HCT116 (cell line): ENCODE data around the gene CNPPD1. TPM values are rescaled to one million over a fixed set of nuclear protein-coding genes. Genes with fewer than 3 reads are reported as not detected.

Experiments
- ATAC-seq: fragments of 200-7000 bp; cut with Tn5 transposase; 2 replicates; pipeline ENCODE4 v1.9.1; 2020; ENCODE audit warnings: mild to moderate bottlenecking, moderate library complexity
- BruUV-seq: library from RNA; stranded (reverse); fragments of 400-500 nt; replicated peaks from 2 replicates; lab custom pipeline; 2021; lab: Mats Ljungman, UMichigan
- CTCF ChIA-PET: fragments of 300-600 bp; sonication (Branson Sonifier 250); formaldehyde crosslinking; loops from one replicate; lab custom pipeline; 2021; ENCODE audit warnings: antibody characterized with exemption; lab: Charles Lee
- POLR2A ChIA-PET: fragments of 300-600, 350-600 bp; sonication (Branson Sonifier 250); formaldehyde crosslinking; loops from one replicate; lab custom pipeline; 2021; ENCODE audit warnings: antibody characterized with exemption; lab: Charles Lee
- RAD21 ChIA-PET, 2 experiments: fragments of 300-600 bp; sonication (Branson Sonifier 250); formaldehyde crosslinking; loops; one replicate each; lab custom pipeline; 2023; ENCODE audit warnings: low total read pairs in 2 of 2; ENCODE audit not compliant: uncharacterized antibody in 2 of 2, unreplicated experiment in 2 of 2, low non-redundant PET in 1 of 2; lab: Charles Lee
- DNase-seq: peaks from one replicate; pipeline ENCODE4 v3.0.0-alpha.2; 2010; ENCODE audit warnings: low read depth, low spot score
- H2AFZ ChIP-seq: fragments of 200-600 bp; shearing (Covaris generic), sonication (generic); 2 replicates; pipeline ENCODE4 v1.6.1; 2017; ENCODE audit warnings: low read depth, mixed run types, mixed read lengths, antibody characterized with exemption, low read length; ENCODE audit not compliant: poor library complexity, severe bottlenecking
- H3K27ac ChIP-seq: 2 replicates; pipeline ENCODE4 v1.5.1; 2012; ENCODE audit warnings: low read depth, low read length
- H3K27me3 ChIP-seq: fragments of 200-600 bp; sonication (generic); 2 replicates; pipeline ENCODE4 v1.6.1; 2016; ENCODE audit warnings: mixed run types, low read length, mixed read lengths; ENCODE audit not compliant: insufficient read depth
- H3K36me3 ChIP-seq, 2 experiments: fragments of 200-500 bp in 1 of 2; fragments of 200-600 bp in 1 of 2; sonication (Bioruptor generic) in 1 of 2; sonication (generic) in 1 of 2; 2 replicates each; pipeline versions ENCODE4 v1.5.1 to v1.6.1; 2014 to 2016; ENCODE audit warnings: low read length in 2 of 2, inconsistent platforms in 1 of 2, mixed read lengths in 1 of 2, mixed run types in 1 of 2; ENCODE audit not compliant: insufficient read depth in 2 of 2, control insufficient read depth in 1 of 2
- H3K4me1 ChIP-seq, 2 experiments: fragments of 200-600 bp in 1 of 2; sonication (generic) in 1 of 2; 2 replicates each; pipeline versions ENCODE4 v1.5.1 to v1.6.1; 2012 to 2017; ENCODE audit warnings: low read length in 2 of 2, inconsistent platforms in 1 of 2, mild to moderate bottlenecking in 1 of 2, mixed read lengths in 1 of 2, mixed run types in 1 of 2, moderate library complexity in 1 of 2; ENCODE audit not compliant: insufficient read depth in 2 of 2, control insufficient read depth in 1 of 2
- H3K4me2 ChIP-seq: fragments of 200-600 bp; sonication (generic); 2 replicates; pipeline ENCODE4 v1.6.1; 2017; ENCODE audit warnings: mixed run types, low read length, mixed read lengths
- H3K4me3 ChIP-seq, 2 experiments: fragments of 200-600 bp in 1 of 2; sonication (generic) in 1 of 2; replicated peaks in 1 of 2; 2 replicates each; pipeline ENCODE4 v1.5.1; 2011 to 2016; ENCODE audit warnings: low read length in 2 of 2, control low read depth in 1 of 2, low read depth in 1 of 2, mild to moderate bottlenecking in 1 of 2, mixed read lengths in 1 of 2, mixed run types in 1 of 2
- H3K79me2 ChIP-seq: fragments of 200-600 bp; sonication (generic); 2 replicates; pipeline ENCODE4 v1.6.1; 2017; ENCODE audit warnings: mild to moderate bottlenecking, mixed run types, low read length, moderate library complexity, mixed read lengths; ENCODE audit not compliant: insufficient read depth
- H3K9ac ChIP-seq: fragments of 200-600 bp; sonication (generic); 2 replicates; pipeline ENCODE4 v1.6.1; 2016; ENCODE audit warnings: low read length, mixed read lengths
- H3K9me2 ChIP-seq: fragments of 200-600 bp; sonication (generic), shearing (Covaris generic); 2 replicates; pipeline ENCODE4 v1.6.1; 2017; ENCODE audit warnings: mixed run types, mild to moderate bottlenecking, moderate library complexity; ENCODE audit not compliant: insufficient read depth
- H3K9me3 ChIP-seq, 2 experiments: fragments of 200-500 bp in 1 of 2; fragments of 200-600 bp in 1 of 2; sonication (Bioruptor generic) in 1 of 2; sonication (generic) in 1 of 2; 2 replicates each; pipeline ENCODE4 v1.6.1; 2014 to 2017; ENCODE audit warnings: low read length in 2 of 2, mixed read lengths in 2 of 2, inconsistent platforms in 1 of 2, low read depth in 1 of 2, mild to moderate bottlenecking in 1 of 2, mixed run types in 1 of 2, moderate library complexity in 1 of 2; ENCODE audit not compliant: control insufficient read depth in 1 of 2, insufficient read depth in 1 of 2
- H4K20me1 ChIP-seq: fragments of 200-600 bp; sonication (generic), shearing (Covaris generic); 2 replicates; pipeline ENCODE4 v1.6.1; 2017; ENCODE audit warnings: mixed run types, mild to moderate bottlenecking, moderate library complexity; ENCODE audit not compliant: insufficient read depth
- ATF3 ChIP-seq: IDR thresholded peaks from 2 replicates; pipeline ENCODE4 v1.6.1; 2012
- EGR1 ChIP-seq: IDR thresholded peaks from 2 replicates; pipeline ENCODE4 v1.6.1; 2012; ENCODE audit warnings: low read depth
- ELF1 ChIP-seq: IDR thresholded peaks from 2 replicates; pipeline ENCODE4 v1.6.1; 2012; ENCODE audit warnings: low read depth, borderline replicate concordance
- EZH2 ChIP-seq: fragments of 200-600 bp; sonication (generic); IDR thresholded peaks from 2 replicates; pipeline ENCODE4 v1.6.1; 2017; ENCODE audit warnings: antibody characterized with exemption, mixed run types
- EZH2phosphoT487 ChIP-seq: fragments of 200-600 bp; IDR thresholded peaks from 2 replicates; pipeline ENCODE4 v1.6.1; 2018; ENCODE audit warnings: antibody characterized with exemption, borderline replicate concordance
- JUND ChIP-seq: IDR thresholded peaks from 2 replicates; pipeline ENCODE4 v1.6.1; 2012
- MAX ChIP-seq: IDR thresholded peaks from 2 replicates; pipeline ENCODE4 v1.6.1; 2012
- POLR2A ChIP-seq: IDR thresholded peaks from 2 replicates; pipeline ENCODE4 v1.7.0; 2011; ENCODE audit warnings: borderline replicate concordance; ENCODE audit not compliant: insufficient read depth, insufficient read length; ENCODE audit errors: extremely low read depth
- RAD21 ChIP-seq: IDR thresholded peaks from 2 replicates; pipeline ENCODE4 v1.6.1; 2012; ENCODE audit warnings: low read depth, mild to moderate bottlenecking
- SIN3A ChIP-seq: IDR thresholded peaks from 2 replicates; pipeline ENCODE4 v1.6.1; 2012; ENCODE audit warnings: low read depth
- YY1 ChIP-seq: IDR thresholded peaks from 2 replicates; pipeline ENCODE4 v1.6.1; 2011; ENCODE audit warnings: low read length, low read depth, moderate library complexity, mild to moderate bottlenecking; ENCODE audit not compliant: insufficient replicate concordance; ENCODE audit errors: extremely low read depth
- ZBTB33 ChIP-seq: IDR thresholded peaks from 2 replicates; pipeline ENCODE4 v1.6.1; 2011; ENCODE audit warnings: mild to moderate bottlenecking, low read length, moderate library complexity; ENCODE audit not compliant: insufficient replicate concordance; ENCODE audit errors: extremely low read depth
- ZFX ChIP-seq: fragments of 450-650 bp; IDR thresholded peaks from 2 replicates; pipeline ENCODE4 v1.6.1; 2017
- ZNF274 ChIP-seq: fragments of 200-500 bp; sonication (Bioruptor generic); IDR thresholded peaks from 2 replicates; pipeline ENCODE4 v1.6.1; 2014; ENCODE audit warnings: mild to moderate bottlenecking, low read depth, low read length, inconsistent platforms
- intact Hi-C: fragments of 100-400 bp; cut with micrococcal nuclease; formaldehyde crosslinking; loops from 2 replicates; pipeline ENCODE4 v1.10.0; 2022
- total RNA-seq: library from RNA; stranded (reverse); gene quantifications from one replicate; pipeline ENCODE4 v1.2.1, GENCODE V29; 2021; ENCODE audit not compliant: unreplicated experiment

Gene CNPPD1
- total RNA-seq, 1 experiment from 2014 or later, result 41.9 TPM

- intact Hi-C loops, result loop anchor here (2.0 kb wide), 2 partner anchors 40 to 50 kb away; partner anchors contain the start of genes NHEJ1 and SLC23A3
- no peak overlapping the region for H2AFZ ChIP-seq
Measured at GRCh38 chr2:219210886-219211362, 34.2 kb upstream of the CNPPD1 start.

More at GRCh38 chr2:219210886-219211362, 34.2 kb upstream of the CNPPD1 start:
- Histone ChIP-seq H3K9me2 (no peaks in the 10 kb centered on the region), H3K4me1 (peaks cover 9 to 15% of the 10 kb centered on the region in 2 experiments), H3K4me2 (no peak overlapping the region), H3K27me3 (no peaks in the 10 kb centered on the region), H3K9ac (no peak overlapping the region), H3K27ac (no peak overlapping the region), H3K4me3 (no peak overlapping the region), H4K20me1 (no peaks in the 10 kb centered on the region), H3K9me3 (no peaks in the 10 kb centered on the region), H3K79me2 (no peaks in the 10 kb centered on the region), H3K36me3 (peaks cover 10 to 23% of the 10 kb centered on the region in 2 experiments; a peak in 3 of 4 replicates)
- BruUV-seq, result no TSS peak
- ATAC-seq, result no peak
- CTCF ChIA-PET, result interaction anchor here (0.8 to 1.7 kb wide), 9 partner anchors 34 to 181 kb away, joined by 3 to 10 read pairs (median 4); partner anchors contain the start of genes CNPPD1 and NHEJ1
- DNase-seq, result no peak
- RAD21 ChIA-PET, result no interaction called here
- TF ChIP-seq EZH2 (no peak), POLR2A (no peak), EGR1 (no peak), JUND (no peak), MAX (no peak), ELF1 (no peak), ZFX (no peak), ZBTB33 (no peak), EZH2phosphoT487 (no peak), SIN3A (no peak), ZNF274 (no peak), RAD21 (no peak), YY1 (no peak), ATF3 (no peak)
- POLR2A ChIA-PET, result interaction anchor here (1.1 kb wide), 1 partner anchor 16 kb away, joined by 3 read pairs; no protein-coding TSS in a partner anchor
